Gastrocnemius medialis (tissue), 4 donors: ENCODE measurements around the gene ARL13A. TPM values are rescaled to one million over a fixed set of nuclear protein-coding genes. Genes with fewer than 3 reads are reported as not detected.
A peak's percentile ranks its signal among the peaks of the same experiment; 100 is the strongest.

Source experiments
- ATAC-seq, 2 donors: fragments of 150-250 bp; one replicate each; pipeline ENCODE4 v1.9.1; 2016
- DNase-seq, 2 donors: peaks; one replicate each; pipeline ENCODE4 v3.0.0-alpha.2; 2019
- H3K27ac ChIP-seq, 4 donors: fragments of 200-600 bp; sonication (generic); 1 replicate in 1 of 4; 2 replicates in 3 of 4; pipeline ENCODE4 v1.5.1; 2016 to 2018; ENCODE audit warnings: mild to moderate bottlenecking in 2 of 4, moderate library complexity in 1 of 4
- H3K27me3 ChIP-seq, 3 donors: fragments of 200-600 bp; sonication (generic) in 2 of 3; 1 replicate in 1 of 3; 2 replicates in 2 of 3; pipeline versions ENCODE4 v1.5.1 to v1.6.0; 2016 to 2019; ENCODE audit warnings: mild to moderate bottlenecking in 1 of 3, moderate library complexity in 1 of 3
- H3K36me3 ChIP-seq, 2 donors: fragments of 200-600 bp; sonication (generic) in 1 of 2; one replicate each; pipeline ENCODE4 v1.5.1; 2017 to 2018
- H3K4me1 ChIP-seq, 2 donors: fragments of 200-600 bp; sonication (generic) in 1 of 2; one replicate each; pipeline ENCODE4 v1.5.1; 2016 to 2017; ENCODE audit warnings: mild to moderate bottlenecking in 2 of 2
- H3K4me3 ChIP-seq, 4 donors: fragments of 200-600 bp; sonication (generic) in 3 of 4; 1 replicate in 1 of 4; 2 replicates in 3 of 4; pipeline ENCODE4 v1.5.1; 2016 to 2019; ENCODE audit warnings: mild to moderate bottlenecking in 2 of 4
- H3K9me3 ChIP-seq, 3 donors: fragments of 200-600 bp; sonication (generic) in 2 of 3; 1 replicate in 1 of 3; 2 replicates in 2 of 3; pipeline ENCODE4 v1.5.1; 2016 to 2019
- CTCF ChIP-seq, 5 experiments: fragments of 450-650 bp in 3 of 5; fragments of 200-600 bp in 2 of 5; sonication (generic) in 2 of 5; IDR thresholded peaks in 4 of 5; conservative IDR thresholded peaks in 1 of 5; 1 replicate in 4 of 5; 2 replicates in 1 of 5; pipeline ENCODE4 v1.5.1; 2016 to 2019; ENCODE audit warnings: antibody characterized with exemption in 5 of 5, mild to moderate bottlenecking in 3 of 5, moderate library complexity in 3 of 5
- POLR2A ChIP-seq, 2 donors: fragments of 450-650 bp; IDR thresholded peaks; one replicate each; pipeline ENCODE4 v1.6.1; 2017; ENCODE audit warnings: antibody characterized with exemption in 2 of 2, mild to moderate bottlenecking in 2 of 2, moderate library complexity in 2 of 2
- in situ Hi-C, 4 donors: fragments of 200-750 bp; cut with MboI; loops; one replicate each; pipeline versions ENCODE4 v1.15.0 to v1.8.0; 2017; ENCODE audit warnings: low sequenced_read_pairs in 4 of 4
- intact Hi-C: fragments of 100-400 bp; cut with DNase I; formaldehyde crosslinking; loops from one replicate; pipeline ENCODE4 v1.15.1; 2023; ENCODE audit warnings: low total_unique reads
- total RNA-seq, 4 donors: library from RNA; depleted of rRNA; stranded (reverse); fragments of >200 nt; gene quantifications; one replicate each; pipeline versions ENCODE4 v1.1.0 to v1.2.3, GENCODE V29; 2016

ARL13A gene
- total RNA-seq, 4 donors from 2014 or later = not detected

DNA sequence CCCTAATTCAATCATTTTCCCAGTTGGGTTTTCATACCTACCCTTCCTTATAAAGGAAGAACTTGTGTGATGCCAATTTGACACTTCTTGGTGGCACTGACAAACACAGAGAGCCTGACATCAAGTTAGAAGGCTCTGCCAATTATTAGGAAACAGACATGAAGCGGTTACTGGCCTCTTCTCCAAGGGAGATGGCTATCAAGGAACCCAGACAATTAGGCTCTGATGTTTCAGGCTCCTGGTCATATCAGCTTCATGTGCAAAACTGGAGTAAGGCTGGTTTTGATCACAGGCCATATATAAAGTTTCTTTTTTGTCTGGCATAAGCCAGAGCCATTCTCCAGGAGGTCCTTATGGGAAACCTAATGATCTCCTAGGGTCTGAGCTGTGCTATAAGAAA lies 428 bp downstream of the ARL13A start:
- in situ Hi-C loops (no loop called here), intact Hi-C loops (no loop called here)
- no peak overlapping the region for H3K27ac ChIP-seq
- DNase-seq (no peak), ATAC-seq (no peak)
- H3K4me1 ChIP-seq = no peaks in the 10 kb centered on the region
- H3K36me3 ChIP-seq = no peaks in the 10 kb centered on the region
- H3K27me3 ChIP-seq = no peaks in the 10 kb centered on the region
- no peaks in the 10 kb centered on the region for H3K9me3 ChIP-seq
- no peak overlapping the region for H3K4me3 ChIP-seq
- no peak for TF ChIP-seq CTCF (IDR thresholded peaks at IDR 0.05 in 4 of 5, conservative IDR thresholded peaks at IDR 0.05 in 1 of 5)
- TF ChIP-seq POLR2A (IDR thresholded peaks at IDR 0.05) = no peak

DNA sequence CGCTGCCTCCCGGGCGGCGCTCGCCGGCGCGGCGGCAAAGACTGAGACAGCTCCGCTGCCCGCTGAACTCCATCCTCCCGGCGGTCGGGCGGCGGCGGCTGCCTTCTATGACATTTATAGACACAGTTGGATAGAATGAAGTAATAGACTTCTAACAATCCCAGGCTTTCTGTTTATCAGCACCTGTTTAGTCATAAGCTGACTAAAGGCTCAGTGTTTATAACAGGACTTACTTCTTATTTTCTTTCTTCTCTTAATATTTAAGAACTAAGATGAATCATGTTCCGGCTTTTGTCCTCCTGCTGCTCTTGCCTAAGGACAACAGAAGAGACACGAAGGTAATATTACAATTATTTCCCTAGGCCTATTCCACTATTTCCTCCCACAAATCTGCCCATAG lies 3.9 kb downstream of the ARL13A start:
- H3K27me3 ChIP-seq = no peaks in the 10 kb centered on the region
- H3K4me1 ChIP-seq = no peaks in the 10 kb centered on the region
- no peak for ATAC-seq
- no peaks in the 10 kb centered on the region for H3K9me3 ChIP-seq
- H3K36me3 ChIP-seq = no peaks in the 10 kb centered on the region
- TF ChIP-seq CTCF (IDR thresholded peaks at IDR 0.05 in 4 of 5, conservative IDR thresholded peaks at IDR 0.05 in 1 of 5) (no peak), POLR2A (IDR thresholded peaks at IDR 0.05) (no peak)
- no peak for DNase-seq
- in situ Hi-C loops (no loop called here), intact Hi-C loops (no loop called here)
- no peak overlapping the region for H3K4me3 ChIP-seq
- no peak overlapping the region for H3K27ac ChIP-seq

GRCh38 chrX:100975212-100975611 lies 5.7 kb downstream of the ARL13A start:
- no peak for TF ChIP-seq POLR2A (IDR thresholded peaks at IDR 0.05)
- no peak for TF ChIP-seq CTCF (IDR thresholded peaks at IDR 0.05 in 4 of 5, conservative IDR thresholded peaks at IDR 0.05 in 1 of 5)
- ATAC-seq (no peak), DNase-seq (no peak)
- Histone ChIP-seq H3K27ac (no peak overlapping the region), H3K27me3 (no peaks in the 10 kb centered on the region), H3K36me3 (no peaks in the 10 kb centered on the region), H3K4me1 (no peaks in the 10 kb centered on the region), H3K4me3 (no peak overlapping the region), H3K9me3 (no peaks in the 10 kb centered on the region)
- in situ Hi-C loops = no loop called here
- intact Hi-C loops = no loop called here

- Histone ChIP-seq H3K4me1 (no peaks in the 10 kb centered on the region), H3K36me3 (no peaks in the 10 kb centered on the region), H3K27me3 (no peaks in the 10 kb centered on the region), H3K9me3 (no peaks in the 10 kb centered on the region), H3K27ac (no peak overlapping the region), H3K4me3 (no peak overlapping the region)
- no peak for TF ChIP-seq POLR2A (IDR thresholded peaks at IDR 0.05)
- no peak for TF ChIP-seq CTCF (IDR thresholded peaks at IDR 0.05 in 4 of 5, conservative IDR thresholded peaks at IDR 0.05 in 1 of 5)
- in situ Hi-C loops (no loop called here), intact Hi-C loops (no loop called here)
- ATAC-seq (no peak), DNase-seq (no peak)
Measured at GRCh38 chrX:100976211-100976610, 6.7 kb downstream of the ARL13A start.

DNA sequence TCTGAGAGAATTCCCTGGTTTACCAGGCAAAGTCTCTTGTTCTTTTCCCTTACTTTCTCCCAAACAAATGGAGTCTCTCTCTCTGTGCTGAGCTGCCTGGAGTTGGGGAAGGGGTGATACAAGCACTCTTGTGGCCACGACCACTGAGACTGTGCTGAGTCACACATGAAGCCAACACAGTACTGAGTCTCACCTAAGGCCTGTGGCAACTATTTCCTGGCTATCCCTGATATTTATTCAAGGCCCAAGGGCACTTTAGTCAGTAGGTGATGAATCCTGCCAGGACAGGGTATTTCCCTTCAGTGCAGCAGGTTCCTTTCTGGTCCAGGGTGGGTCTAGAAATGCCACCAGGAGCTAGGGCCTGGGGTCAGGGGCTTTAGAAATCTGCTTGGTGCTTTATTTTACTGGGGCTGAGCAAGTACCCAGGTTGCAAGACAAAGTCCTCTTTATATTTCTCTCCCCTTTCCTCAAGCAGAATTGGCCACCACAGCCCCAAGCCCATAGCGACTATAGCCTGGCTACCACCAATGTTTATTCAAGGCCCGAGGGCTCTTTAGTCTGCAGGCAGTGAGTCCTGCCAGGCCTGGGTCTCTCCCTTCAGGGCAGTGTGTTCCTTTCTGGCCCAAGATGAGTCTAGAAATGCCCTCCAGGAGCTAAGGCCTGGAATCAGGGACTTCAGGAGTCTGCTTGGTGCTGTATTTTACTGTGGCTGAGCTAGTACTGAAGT lies 10.5 kb downstream of the ARL13A start:
- DNase-seq (no peak), ATAC-seq (no peak)
- Histone ChIP-seq H3K4me3 (no peak overlapping the region), H3K9me3 (no peaks in the 10 kb centered on the region), H3K36me3 (no peaks in the 10 kb centered on the region), H3K4me1 (no peaks in the 10 kb centered on the region), H3K27me3 (no peaks in the 10 kb centered on the region), H3K27ac (peak overlapping the region in 3 of 4 donors; percentile 54 to 62 (median 61))
- no peak for TF ChIP-seq CTCF (IDR thresholded peaks at IDR 0.05 in 4 of 5, conservative IDR thresholded peaks at IDR 0.05 in 1 of 5)
- no peak for TF ChIP-seq POLR2A (IDR thresholded peaks at IDR 0.05)
- intact Hi-C loops = no loop called here
- in situ Hi-C loops = no loop called here
